Lower leg skin (tissue), 3 donors: ENCODE results near the gene LIN52.

Experiments
- CTCF ChIP-seq, 3 donors: fragments of 450-650 bp; IDR thresholded peaks; one replicate each; pipeline ENCODE4 v1.5.1; 2016; ENCODE audit warnings: antibody characterized with exemption in 3 of 3, mild to moderate bottlenecking in 3 of 3, moderate library complexity in 2 of 3
- POLR2A ChIP-seq, 2 donors: fragments of 450-650 bp; IDR thresholded peaks; one replicate each; pipeline ENCODE4 v1.6.1; 2016 to 2017; ENCODE audit warnings: antibody characterized with exemption in 2 of 2, mild to moderate bottlenecking in 1 of 2, moderate library complexity in 1 of 2

- TF ChIP-seq CTCF (IDR thresholded peaks at IDR 0.05) (no peak), POLR2A (IDR thresholded peaks at IDR 0.05) (no peak)
These were observed 63.9 kb downstream of the LIN52 start for GRCh38 chr14:74148705-74149104.
